ENCODE results near the gene DGKI. TPM values are rescaled to one million over a fixed set of nuclear protein-coding genes. Genes with fewer than 3 reads are reported as not detected.

Gene DGKI
- total and polyA plus RNA-seq, 2 donors (not counting 1 experiment from before 2014, with no cell fraction given), result not detected

DNA sequence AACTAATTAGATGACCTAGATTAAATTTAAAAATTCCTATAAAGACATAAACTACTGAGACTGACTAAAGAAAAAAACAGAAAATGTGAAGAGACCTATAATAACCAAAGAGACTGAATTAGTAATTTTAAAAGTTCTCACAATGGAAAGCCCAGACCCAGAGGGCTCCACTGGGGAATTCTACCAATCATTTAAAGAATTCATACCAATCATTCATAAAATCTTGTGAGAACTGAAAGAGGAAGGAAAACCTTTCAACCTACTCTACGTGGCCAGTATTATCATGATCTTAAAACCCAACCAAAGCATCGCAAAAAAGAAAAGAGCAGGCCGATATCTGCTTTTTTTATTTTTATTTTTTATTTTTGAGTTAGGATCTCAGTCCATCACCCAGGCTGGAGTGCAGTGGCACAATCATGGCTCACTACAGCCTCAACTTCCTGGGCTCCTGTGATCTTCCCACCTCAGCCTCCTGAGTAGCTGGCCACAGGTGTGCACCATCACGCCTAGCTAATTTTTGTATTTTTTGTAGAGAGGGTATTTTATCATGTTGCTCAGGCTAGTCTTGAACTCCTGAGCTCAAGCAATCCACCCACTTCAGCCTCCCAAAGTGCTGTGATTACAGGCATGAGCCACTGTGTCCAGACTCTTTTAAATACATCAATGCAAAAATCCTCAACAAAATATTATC, 48.6 kb downstream of the DGKI start:
- no peak for TF ChIP-seq EZH2 (IDR thresholded peaks at IDR 0.05; ENCODE audit: borderline replicate concordance, insufficient read depth, low read depth, low read length, poor library complexity, severe bottlenecking)
- TF ChIP-seq, protein P1, sequence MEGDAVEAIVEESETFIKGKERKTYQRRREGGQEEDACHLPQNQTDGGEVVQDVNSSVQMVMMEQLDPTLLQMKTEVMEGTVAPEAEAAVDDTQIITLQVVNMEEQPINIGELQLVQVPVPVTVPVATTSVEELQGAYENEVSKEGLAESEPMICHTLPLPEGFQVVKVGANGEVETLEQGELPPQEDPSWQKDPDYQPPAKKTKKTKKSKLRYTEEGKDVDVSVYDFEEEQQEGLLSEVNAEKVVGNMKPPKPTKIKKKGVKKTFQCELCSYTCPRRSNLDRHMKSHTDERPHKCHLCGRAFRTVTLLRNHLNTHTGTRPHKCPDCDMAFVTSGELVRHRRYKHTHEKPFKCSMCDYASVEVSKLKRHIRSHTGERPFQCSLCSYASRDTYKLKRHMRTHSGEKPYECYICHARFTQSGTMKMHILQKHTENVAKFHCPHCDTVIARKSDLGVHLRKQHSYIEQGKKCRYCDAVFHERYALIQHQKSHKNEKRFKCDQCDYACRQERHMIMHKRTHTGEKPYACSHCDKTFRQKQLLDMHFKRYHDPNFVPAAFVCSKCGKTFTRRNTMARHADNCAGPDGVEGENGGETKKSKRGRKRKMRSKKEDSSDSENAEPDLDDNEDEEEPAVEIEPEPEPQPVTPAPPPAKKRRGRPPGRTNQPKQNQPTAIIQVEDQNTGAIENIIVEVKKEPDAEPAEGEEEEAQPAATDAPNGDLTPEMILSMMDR (IDR thresholded peaks at IDR 0.05), result no peak
- no CpG with 5 or more reads among the region's 4 CpGs for WGBS (ENCODE audit: insufficient coverage)
- intact Hi-C loops (cut with micrococcal nuclease), result no loop called here
- Mint-ChIP-seq H3K9me3 (ENCODE audit: insufficient read depth) (no peaks in the 10 kb centered on the region), H3K4me3 (no peak overlapping the region), H3K27me3 (peaks cover 10% of the 10 kb centered on the region), H3K4me1 (no peaks in the 10 kb centered on the region), H3K27ac (no peak overlapping the region)
- no peak overlapping the region for H3K9ac ChIP-seq (ENCODE audit: low read length)
- DNase-seq (no peak), ATAC-seq (ENCODE audit: low read depth) (no peak)
- no peaks in the 10 kb centered on the region for H3K36me3 ChIP-seq (replicated peaks in 1 of 2; ENCODE audit: control extremely low read depth in 1 of 2, control insufficient read depth in 1 of 2, extremely low read depth in 1 of 2, insufficient read depth in 2 of 2, low read length in 1 of 2)
- H4K20me1 ChIP-seq (ENCODE audit: control insufficient read depth, insufficient read depth, low read length, poor library complexity, severe bottlenecking), result no peaks in the 10 kb centered on the region
- H3K9me3 ChIP-seq (ENCODE audit: control extremely low read depth in 1 of 3, control insufficient read depth in 2 of 3, insufficient read depth in 1 of 3, low read length in 2 of 3), result peaks cover 0 to 3% (median 0%) of the 10 kb centered on the region in 3 donors
- H3K4me3 ChIP-seq (ENCODE audit: control extremely low read depth in 1 of 5, extremely low read depth in 1 of 5, insufficient read depth in 1 of 5, low read depth in 2 of 5, low read length in 4 of 5), result no peak overlapping the region
- H3K4me1 ChIP-seq (ENCODE audit: control insufficient read depth in 2 of 2, insufficient read depth in 2 of 2, low read length in 2 of 2), result no peaks in the 10 kb centered on the region
- no peaks in the 10 kb centered on the region for H3K79me2 ChIP-seq (ENCODE audit: control insufficient read depth, insufficient read depth, low read length)
- no peak overlapping the region for H2AFZ ChIP-seq (ENCODE audit: insufficient read depth, low read depth, low read length, poor library complexity, severe bottlenecking)
- ChIA-PET CTCF (no interaction called here), POLR2A (no interaction called here)
- H3K27me3 ChIP-seq (replicated peaks in 1 of 4; ENCODE audit: control extremely low read depth in 1 of 4, control insufficient read depth in 3 of 4, insufficient read depth in 4 of 4, low read length in 3 of 4), result no peaks in the 10 kb centered on the region
- H3K27ac ChIP-seq (ENCODE audit: low read length in 2 of 2), result no peak overlapping the region
- H3K4me2 ChIP-seq (replicated peaks; ENCODE audit: low read depth, low read length, poor library complexity, severe bottlenecking), result no peak overlapping the region

DNA sequence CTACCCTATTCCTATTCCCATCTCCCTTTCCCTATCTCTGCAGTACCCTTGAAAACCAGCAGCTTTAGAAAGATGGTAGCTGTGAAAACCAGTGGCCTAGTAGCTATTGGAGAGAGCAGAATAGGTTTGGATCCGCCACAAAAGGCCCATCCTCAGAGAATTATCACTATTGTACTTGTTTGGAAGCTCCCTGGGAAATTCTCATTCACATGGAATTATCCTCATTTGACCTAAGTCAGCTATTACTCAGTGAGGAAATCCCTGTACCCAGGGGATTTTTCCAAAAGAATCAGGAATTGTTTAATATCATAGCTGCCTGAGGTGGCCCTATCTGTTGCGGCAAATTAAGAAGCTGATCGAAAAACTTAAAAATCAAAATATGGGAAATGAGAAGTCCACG, 51.6 kb downstream of the DGKI start:
- Histone ChIP-seq H3K4me1 (ENCODE audit: control insufficient read depth in 2 of 2, insufficient read depth in 2 of 2, low read length in 2 of 2) (no peaks in the 10 kb centered on the region), H3K4me3 (ENCODE audit: control extremely low read depth in 1 of 5, extremely low read depth in 1 of 5, insufficient read depth in 1 of 5, low read depth in 2 of 5, low read length in 4 of 5) (no peak overlapping the region), H3K36me3 (replicated peaks in 1 of 2; ENCODE audit: control extremely low read depth in 1 of 2, control insufficient read depth in 1 of 2, extremely low read depth in 1 of 2, insufficient read depth in 2 of 2, low read length in 1 of 2) (no peaks in the 10 kb centered on the region), H2AFZ (ENCODE audit: insufficient read depth, low read depth, low read length, poor library complexity, severe bottlenecking) (no peak overlapping the region), H3K9me3 (ENCODE audit: control extremely low read depth in 1 of 3, control insufficient read depth in 2 of 3, insufficient read depth in 1 of 3, low read length in 2 of 3) (peaks cover 0 to 6% (median 0%) of the 10 kb centered on the region in 3 donors), H3K27me3 (replicated peaks in 1 of 4; ENCODE audit: control extremely low read depth in 1 of 4, control insufficient read depth in 3 of 4, insufficient read depth in 4 of 4, low read length in 3 of 4) (no peaks in the 10 kb centered on the region), H3K9ac (ENCODE audit: low read length) (no peak overlapping the region), H3K4me2 (replicated peaks; ENCODE audit: low read depth, low read length, poor library complexity, severe bottlenecking) (no peak overlapping the region), H3K27ac (ENCODE audit: low read length in 2 of 2) (no peak overlapping the region), H4K20me1 (ENCODE audit: control insufficient read depth, insufficient read depth, low read length, poor library complexity, severe bottlenecking) (no peaks in the 10 kb centered on the region), H3K79me2 (ENCODE audit: control insufficient read depth, insufficient read depth, low read length) (no peaks in the 10 kb centered on the region)
- TF ChIP-seq, protein P1 (IDR thresholded peaks at IDR 0.05), result no peak
- no peak for TF ChIP-seq EZH2 (IDR thresholded peaks at IDR 0.05; ENCODE audit: borderline replicate concordance, insufficient read depth, low read depth, low read length, poor library complexity, severe bottlenecking)
- DNase-seq (no peak), ATAC-seq (ENCODE audit: low read depth) (no peak)
- Mint-ChIP-seq H3K27ac (no peak overlapping the region), H3K4me3 (no peak overlapping the region), H3K9me3 (ENCODE audit: insufficient read depth) (no peaks in the 10 kb centered on the region), H3K4me1 (no peaks in the 10 kb centered on the region), H3K27me3 (peaks cover 11% of the 10 kb centered on the region)
- ChIA-PET CTCF (no interaction called here), POLR2A (no interaction called here)
- 100% methylated on average over 3 of the region's 4 CpGs for WGBS (ENCODE audit: insufficient coverage)
- intact Hi-C loops (cut with micrococcal nuclease), result no loop called here

All from B cell (primary cell).